ENCODE data around the gene PBX1. TPM values are rescaled to one million over a fixed set of nuclear protein-coding genes. Genes with fewer than 3 reads are reported as not detected.

PBX1 gene
- total and polyA plus RNA-seq, 2 donors from 2014 or later, result 14.9 to 91.5 TPM

- Histone ChIP-seq H3K4me3 (ENCODE audit: low read length in 3 of 3) (no peak overlapping the region), H3K27me3 (ENCODE audit: control insufficient read depth, insufficient read depth, low read length) (no peaks in the 10 kb centered on the region), H3K4me1 (ENCODE audit: control insufficient read depth in 2 of 3, insufficient read depth in 2 of 3, low read depth in 1 of 3, low read length in 3 of 3) (peaks cover 0 to 9% (median 0%) of the 10 kb centered on the region in 3 donors), H3K9ac (ENCODE audit: low read length in 3 of 3) (no peak overlapping the region), H3K9me3 (ENCODE audit: control insufficient read depth in 2 of 3, insufficient read depth in 1 of 3, low read length in 3 of 3) (no peaks in the 10 kb centered on the region), H3K27ac (ENCODE audit: low read depth in 2 of 2, low read length in 2 of 2) (no peak overlapping the region), H3K36me3 (ENCODE audit: control insufficient read depth in 2 of 3, insufficient read depth in 3 of 3, low read length in 3 of 3) (no peaks in the 10 kb centered on the region)
- FAIRE-seq (no peak), DNase-seq (no peak)
- intact Hi-C loops (cut with DNase I), result no loop called here
- no peak for TF ChIP-seq CTCF (IDR thresholded peaks at IDR 0.05; ENCODE audit: borderline replicate concordance, extremely low read depth, insufficient read depth)
Observed at GRCh38 chr1:164695956-164696665, 137.1 kb downstream of the PBX1 start.

GRCh38 chr1:164699815-164700491 lies 141.0 kb downstream of the PBX1 start:
- no peak for DNase-seq
- Histone ChIP-seq H3K36me3 (ENCODE audit: control insufficient read depth in 2 of 3, insufficient read depth in 3 of 3, low read length in 3 of 3) (no peaks in the 10 kb centered on the region), H3K27me3 (ENCODE audit: control insufficient read depth, insufficient read depth, low read length) (no peaks in the 10 kb centered on the region), H3K27ac (ENCODE audit: low read depth in 2 of 2, low read length in 2 of 2) (no peak overlapping the region), H3K9me3 (ENCODE audit: control insufficient read depth in 2 of 3, insufficient read depth in 1 of 3, low read length in 3 of 3) (no peaks in the 10 kb centered on the region), H3K4me1 (ENCODE audit: control insufficient read depth in 2 of 3, insufficient read depth in 2 of 3, low read depth in 1 of 3, low read length in 3 of 3) (peaks cover 0 to 9% (median 5%) of the 10 kb centered on the region in 3 donors), H3K4me3 (ENCODE audit: low read length in 3 of 3) (no peak overlapping the region), H3K9ac (ENCODE audit: low read length in 3 of 3) (no peak overlapping the region)
- no peak for TF ChIP-seq CTCF (IDR thresholded peaks at IDR 0.05; ENCODE audit: borderline replicate concordance, extremely low read depth, insufficient read depth)
- no peak for FAIRE-seq
- intact Hi-C loops (cut with DNase I), result no loop called here

GRCh38 chr1:164700683-164701082 lies 141.7 kb downstream of the PBX1 start:
- Histone ChIP-seq H3K9ac (ENCODE audit: low read length in 3 of 3) (no peak overlapping the region), H3K4me3 (ENCODE audit: low read length in 3 of 3) (no peak overlapping the region), H3K4me1 (ENCODE audit: control insufficient read depth in 2 of 3, insufficient read depth in 2 of 3, low read depth in 1 of 3, low read length in 3 of 3) (peaks cover 0 to 9% (median 5%) of the 10 kb centered on the region in 3 donors), H3K27me3 (ENCODE audit: control insufficient read depth, insufficient read depth, low read length) (no peaks in the 10 kb centered on the region), H3K27ac (ENCODE audit: low read depth in 2 of 2, low read length in 2 of 2) (no peak overlapping the region), H3K9me3 (ENCODE audit: control insufficient read depth in 2 of 3, insufficient read depth in 1 of 3, low read length in 3 of 3) (no peaks in the 10 kb centered on the region), H3K36me3 (ENCODE audit: control insufficient read depth in 2 of 3, insufficient read depth in 3 of 3, low read length in 3 of 3) (no peaks in the 10 kb centered on the region)
- no peak for TF ChIP-seq CTCF (IDR thresholded peaks at IDR 0.05; ENCODE audit: borderline replicate concordance, extremely low read depth, insufficient read depth)
- DNase-seq (no peak), FAIRE-seq (no peak)
- intact Hi-C loops (cut with DNase I), result no loop called here

Data from kidney (tissue), 14 donors.